ENCODE results near the gene COG2.

Gene COG2

GRCh38 chr1:230701895-230702768 is 59.9 kb downstream of the COG2 start:
- no peak for DNase-seq (ENCODE audit: low read depth)

- DNase-seq (ENCODE audit: low read depth): no peak
Observed at GRCh38 chr1:230702934-230703678, 60.8 kb downstream of the COG2 start.

GRCh38 chr1:230703679-230704385 is 61.6 kb downstream of the COG2 start:
- no peak for DNase-seq (ENCODE audit: low read depth)

GRCh38 chr1:230704830-230705229 is 62.5 kb downstream of the COG2 start:
- DNase-seq (ENCODE audit: low read depth): no peak

GRCh38 chr1:230705289-230706019 is 63.2 kb downstream of the COG2 start:
- no peak for DNase-seq (ENCODE audit: low read depth)

- no peak for DNase-seq (ENCODE audit: low read depth)
Observed at GRCh38 chr1:230706020-230706699, 63.9 kb downstream of the COG2 start.

- DNase-seq (ENCODE audit: low read depth): no peak
Observed at GRCh38 chr1:230706887-230707731, 64.8 kb downstream of the COG2 start.

GRCh38 chr1:230707732-230708630 is 65.7 kb downstream of the COG2 start:
- DNase-seq (ENCODE audit: low read depth): no peak

GRCh38 chr1:230708631-230709580 is 66.6 kb downstream of the COG2 start:
- DNase-seq (ENCODE audit: low read depth): no peak

GRCh38 chr1:230709619-230710542 is 67.6 kb downstream of the COG2 start:
- DNase-seq (ENCODE audit: low read depth): no peak

- no peak for DNase-seq (ENCODE audit: low read depth)
Observed at GRCh38 chr1:230710543-230710904, 68.2 kb downstream of the COG2 start.

GRCh38 chr1:230711245-230711644 is 69.0 kb downstream of the COG2 start:
- no peak for DNase-seq (ENCODE audit: low read depth)

- DNase-seq (ENCODE audit: low read depth): no peak
Observed at GRCh38 chr1:230712470-230712942, 70.2 kb downstream of the COG2 start.

GRCh38 chr1:230713138-230713537 is 70.9 kb downstream of the COG2 start:
- no peak for DNase-seq (ENCODE audit: low read depth)

- no peak for DNase-seq (ENCODE audit: low read depth)
Observed at GRCh38 chr1:230713547-230713914, 71.2 kb downstream of the COG2 start.

- DNase-seq (ENCODE audit: low read depth): peak; percentile 17
Observed at GRCh38 chr1:230713915-230714764, 71.9 kb downstream of the COG2 start, which contains the start of gene AGT. Gene AGT (minus strand): TSS chr1:230714122. CDS start chr1:230710823, 3,299 bp downstream.

Measured in HS-27A (cell line).